HG03139 (cell line): Measurements from ENCODE around the gene CXorf49B.
A peak's percentile ranks its signal among the peaks of the same experiment; 100 is the strongest.
"Not testable (repeated sequence)": the region's sequence is repeated elsewhere in the genome, so short reads cannot be mapped to it uniquely, and the experiment has no call there.

Experiments used
- ATAC-seq: cut with Tn5 transposase; IDR thresholded peaks from one replicate; pipeline ENCODE4 v1.9.1; 2021; ENCODE audit not compliant: unreplicated experiment

The CXorf49B gene

GRCh38 chrX:71763049-71763448 is at the start of gene CXorf49B:
CXorf49B (plus strand) TSS chrX:71763349; CDS start chrX:71763424, 75 bp downstream.
- not testable (repeated sequence) for ATAC-seq

- ATAC-seq, result not testable (repeated sequence)
These were observed 49.1 kb upstream of the CXorf49B start for GRCh38 chrX:71714064-71714463.

- not testable (repeated sequence) for ATAC-seq
These were observed 47.6 kb upstream of the CXorf49B start for GRCh38 chrX:71715551-71715950.

DNA sequence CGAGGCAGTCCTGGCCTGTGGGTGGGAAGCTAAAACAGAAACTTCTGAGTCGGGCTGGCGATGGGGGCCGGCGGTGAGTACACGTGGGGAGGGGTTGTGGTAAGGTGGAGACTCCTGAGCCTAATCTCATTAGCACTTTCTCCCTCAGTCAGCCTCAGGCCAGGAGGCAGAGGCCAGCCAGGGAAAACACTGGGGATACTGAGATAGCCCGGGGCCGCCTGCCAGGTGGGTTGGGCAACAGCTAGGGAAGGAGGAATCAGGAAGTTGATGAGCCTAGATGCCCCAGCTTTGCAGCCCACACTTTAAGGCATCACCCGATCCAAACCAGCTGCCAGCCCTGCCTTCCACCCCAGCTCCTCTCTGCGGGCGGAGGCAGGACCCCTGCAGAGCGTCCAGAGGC is 46.8 kb upstream of the CXorf49B start:
- ATAC-seq, result not testable (repeated sequence)

DNA sequence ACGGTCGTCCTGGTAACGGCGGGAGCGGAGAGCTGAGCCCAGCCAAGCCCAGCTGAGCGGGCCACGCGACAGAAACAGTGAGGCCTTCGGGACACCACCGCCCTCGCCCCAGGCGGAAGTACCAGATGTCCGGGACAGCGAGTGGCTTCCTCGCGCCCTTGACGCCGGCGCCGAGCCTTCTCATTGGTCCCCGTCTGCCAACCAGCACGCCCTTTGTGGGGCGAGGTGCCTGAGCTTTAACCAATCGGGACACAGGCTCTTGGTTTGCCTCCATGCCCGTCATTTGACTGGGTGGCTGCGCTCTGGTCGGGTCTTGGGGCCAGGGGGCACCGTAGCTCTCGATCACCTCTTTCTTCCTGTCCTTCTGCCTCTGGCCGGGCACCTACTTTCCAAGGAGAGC is 45.0 kb upstream of the CXorf49B start, which contains the start of gene CXorf49:
Gene CXorf49, minus strand, starts transcription at position 101 of the 400 bp plus-strand sequence. CDS start 134 bp downstream, outside the sequence.
- ATAC-seq, result not testable (repeated sequence)

GRCh38 chrX:71719195-71719594 is 44.0 kb upstream of the CXorf49B start:
- not testable (repeated sequence) for ATAC-seq

- not testable (repeated sequence) for ATAC-seq
These were observed 42.8 kb upstream of the CXorf49B start for GRCh38 chrX:71720289-71720886.

DNA sequence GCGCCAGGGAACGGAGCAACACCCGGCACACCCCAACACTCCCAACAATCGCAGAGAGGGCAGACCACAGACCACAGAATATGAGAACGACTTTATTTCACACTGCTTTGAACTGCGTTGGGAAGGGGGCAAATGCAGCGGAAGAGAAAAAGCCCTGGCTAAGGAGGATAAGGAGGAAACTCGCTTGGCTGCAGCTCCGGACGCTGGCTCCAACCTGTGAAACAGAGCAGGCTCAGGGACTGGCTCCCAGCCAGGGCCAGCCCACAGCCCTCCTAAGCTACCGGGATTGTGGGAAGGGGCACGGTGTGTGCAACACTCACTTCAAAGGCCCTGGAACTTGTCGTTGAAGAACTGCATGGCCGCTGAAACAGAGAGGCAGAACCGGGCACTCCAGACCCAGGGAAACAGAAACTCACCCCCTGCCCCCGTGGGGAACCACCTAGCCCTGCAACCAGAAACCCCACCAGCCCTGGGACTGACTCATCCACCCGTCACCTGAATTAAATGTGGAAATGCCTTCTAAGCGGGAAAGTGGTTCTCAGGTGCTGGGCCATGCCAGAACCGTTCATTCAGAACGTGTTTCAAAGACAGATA is 2.4 kb upstream of the CXorf49B start:
- not testable (repeated sequence) for ATAC-seq

- not testable (repeated sequence) for ATAC-seq
These were observed 1.7 kb downstream of the CXorf49B start for GRCh38 chrX:71764832-71765231.

DNA sequence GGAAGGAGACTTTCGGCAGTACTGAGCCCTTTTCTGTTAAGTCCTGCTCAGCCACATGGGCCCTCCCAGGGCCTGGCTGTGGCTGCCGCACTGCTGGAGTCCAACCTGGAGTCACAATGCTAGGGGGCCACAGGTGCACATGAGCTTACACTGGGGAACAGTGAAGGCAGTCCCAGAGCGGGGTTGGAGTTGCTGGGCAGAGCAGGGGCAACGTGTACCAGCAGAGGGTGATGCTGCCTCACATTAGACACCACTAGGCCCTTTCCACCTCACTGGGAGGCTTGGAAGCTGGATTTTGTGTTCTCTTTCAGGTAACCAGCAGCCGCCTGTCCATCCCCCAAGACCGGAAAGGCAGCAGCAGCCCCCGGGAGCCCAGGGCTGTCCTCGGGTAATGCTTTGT is 2.5 kb downstream of the CXorf49B start:
- not testable (repeated sequence) for ATAC-seq

DNA sequence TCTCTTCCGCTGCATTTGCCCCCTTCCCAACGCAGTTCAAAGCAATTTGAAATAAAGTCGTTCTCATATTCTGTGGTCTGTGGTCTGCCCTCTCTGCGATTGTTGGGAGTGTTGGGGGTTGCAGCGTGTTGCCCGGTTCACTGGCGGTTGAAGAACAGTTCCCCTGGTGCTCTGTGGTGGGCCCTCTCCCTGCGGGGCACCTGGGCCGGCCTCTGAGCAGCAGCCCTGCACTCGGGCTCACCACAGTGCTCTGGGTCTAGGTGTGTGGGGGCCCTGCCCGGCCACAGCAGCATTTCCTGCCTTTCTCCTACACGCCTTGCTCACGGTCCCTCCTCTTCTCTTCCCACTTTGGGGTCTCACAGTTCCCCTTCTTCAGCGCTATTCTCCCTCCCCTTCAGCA is 4.0 kb downstream of the CXorf49B start:
- ATAC-seq, result not testable (repeated sequence)

DNA sequence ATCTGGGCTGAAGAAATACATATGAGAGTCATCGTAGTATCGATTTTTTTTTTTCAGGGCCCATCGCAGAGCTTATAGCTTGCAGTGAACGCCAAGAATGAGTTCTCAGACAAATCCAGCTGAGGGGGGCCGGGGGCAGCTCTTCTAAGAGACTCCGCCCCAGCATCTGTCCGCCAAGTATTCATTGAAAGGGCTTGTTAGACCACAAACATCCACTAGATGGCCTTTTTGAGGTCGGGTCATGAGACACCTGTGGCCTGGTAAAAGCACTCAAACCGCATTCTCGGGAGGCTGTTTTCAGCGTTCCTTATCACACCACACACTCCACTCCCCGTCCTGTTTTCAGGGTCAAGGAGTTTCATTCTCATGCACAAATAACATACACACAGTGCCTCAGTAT is 15.2 kb downstream of the CXorf49B start:
- ATAC-seq, result not testable (repeated sequence)

GRCh38 chrX:71782225-71782949 is 19.2 kb downstream of the CXorf49B start:
- ATAC-seq, result not testable (repeated sequence)

DNA sequence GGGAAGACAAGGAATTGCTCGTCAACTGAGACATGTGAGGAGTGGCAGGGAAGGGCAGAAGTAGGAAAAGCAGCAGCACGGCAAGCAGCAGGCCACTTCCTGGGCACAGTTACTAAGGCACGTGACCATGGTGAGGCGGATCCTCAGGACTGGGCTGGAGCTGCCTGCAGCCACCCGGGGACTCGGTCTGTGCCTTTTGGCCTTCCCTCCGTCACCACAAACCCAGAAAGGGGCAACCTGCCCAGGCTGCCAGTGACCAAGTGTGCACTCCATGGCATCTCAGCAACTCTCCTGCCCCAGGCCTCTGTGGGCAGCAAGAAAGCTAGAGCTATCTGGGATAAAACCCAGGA is 19.8 kb downstream of the CXorf49B start:
- ATAC-seq, result not testable (repeated sequence)

- ATAC-seq, result not testable (repeated sequence)
These were observed 20.6 kb downstream of the CXorf49B start for GRCh38 chrX:71783569-71784347.

- ATAC-seq, result peak; percentile 77
These were observed 21.3 kb downstream of the CXorf49B start for GRCh38 chrX:71784348-71784983.

GRCh38 chrX:71806450-71806849 is 43.3 kb downstream of the CXorf49B start:
- ATAC-seq, result not testable (repeated sequence)

DNA sequence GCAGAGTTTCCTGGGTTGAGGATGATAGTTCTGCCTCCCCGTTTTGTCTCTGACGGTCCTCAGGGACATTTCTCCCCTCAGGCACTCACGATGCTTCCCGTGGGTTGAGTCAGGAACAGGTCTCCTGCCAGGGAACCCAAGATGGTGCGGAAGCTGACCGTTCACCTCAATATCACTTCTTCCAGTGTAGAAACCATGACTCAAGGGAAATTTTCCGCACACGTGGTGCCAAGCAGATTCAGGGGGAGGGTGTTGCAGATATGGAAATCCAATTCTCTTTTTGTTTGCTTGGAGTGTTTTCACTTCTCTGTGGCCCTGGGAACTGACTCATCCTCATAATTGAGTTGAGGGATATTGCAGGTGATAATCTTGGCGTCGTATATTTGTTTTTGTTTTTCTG is 46.7 kb downstream of the CXorf49B start:
- no peak for ATAC-seq

GRCh38 chrX:71814123-71814912 is 51.2 kb downstream of the CXorf49B start:
- no peak for ATAC-seq
